ENCODE measurements around the gene FTCD. TPM values are rescaled to one million over a fixed set of nuclear protein-coding genes. Genes with fewer than 3 reads are reported as not detected.

FTCD gene
- polyA plus RNA-seq, 12 donors, result 0.13 to 2.8 (median 1.6) TPM; not detected in 2

DNA sequence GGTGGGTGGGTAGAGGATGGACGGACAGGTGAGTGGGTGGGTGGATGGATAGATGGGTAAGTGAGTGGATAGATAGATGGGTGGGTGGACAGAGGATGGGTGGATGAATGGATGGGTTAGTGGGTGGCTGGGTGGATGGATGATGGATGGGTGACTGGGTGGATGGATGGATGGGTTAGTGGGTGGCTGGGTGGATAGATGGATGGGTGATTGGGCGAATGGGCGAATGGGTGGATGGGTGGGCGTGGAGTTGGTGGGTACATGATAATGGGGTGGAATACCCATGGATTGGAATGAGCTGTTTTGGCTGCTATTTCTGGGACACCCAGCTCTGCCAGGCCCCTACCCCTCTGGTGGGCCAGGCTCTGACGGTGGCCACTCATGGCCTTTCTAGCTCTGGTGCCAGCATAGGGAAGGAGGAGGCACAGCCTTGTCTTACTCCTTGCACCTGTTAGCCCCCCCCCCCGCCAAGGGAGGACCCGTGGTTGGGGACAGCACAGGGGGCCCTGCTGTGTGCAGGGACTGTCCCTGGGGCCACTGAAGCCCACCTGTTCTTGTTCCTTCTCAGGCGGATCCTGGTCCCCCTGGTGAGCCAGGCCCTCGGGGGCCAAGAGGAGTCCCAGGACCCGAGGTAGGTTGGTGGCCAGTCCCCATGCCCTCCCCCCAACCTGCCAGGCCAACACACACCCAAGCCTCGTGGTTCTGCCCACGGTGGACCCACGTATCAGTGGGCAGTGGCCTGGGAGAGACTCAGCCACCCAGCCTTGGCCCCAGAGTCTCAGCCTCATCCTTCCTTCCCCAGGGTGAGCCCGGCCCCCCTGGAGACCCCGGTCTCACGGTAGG, 31.1 kb downstream of the FTCD start:
- no peak for DNase-seq

DNA sequence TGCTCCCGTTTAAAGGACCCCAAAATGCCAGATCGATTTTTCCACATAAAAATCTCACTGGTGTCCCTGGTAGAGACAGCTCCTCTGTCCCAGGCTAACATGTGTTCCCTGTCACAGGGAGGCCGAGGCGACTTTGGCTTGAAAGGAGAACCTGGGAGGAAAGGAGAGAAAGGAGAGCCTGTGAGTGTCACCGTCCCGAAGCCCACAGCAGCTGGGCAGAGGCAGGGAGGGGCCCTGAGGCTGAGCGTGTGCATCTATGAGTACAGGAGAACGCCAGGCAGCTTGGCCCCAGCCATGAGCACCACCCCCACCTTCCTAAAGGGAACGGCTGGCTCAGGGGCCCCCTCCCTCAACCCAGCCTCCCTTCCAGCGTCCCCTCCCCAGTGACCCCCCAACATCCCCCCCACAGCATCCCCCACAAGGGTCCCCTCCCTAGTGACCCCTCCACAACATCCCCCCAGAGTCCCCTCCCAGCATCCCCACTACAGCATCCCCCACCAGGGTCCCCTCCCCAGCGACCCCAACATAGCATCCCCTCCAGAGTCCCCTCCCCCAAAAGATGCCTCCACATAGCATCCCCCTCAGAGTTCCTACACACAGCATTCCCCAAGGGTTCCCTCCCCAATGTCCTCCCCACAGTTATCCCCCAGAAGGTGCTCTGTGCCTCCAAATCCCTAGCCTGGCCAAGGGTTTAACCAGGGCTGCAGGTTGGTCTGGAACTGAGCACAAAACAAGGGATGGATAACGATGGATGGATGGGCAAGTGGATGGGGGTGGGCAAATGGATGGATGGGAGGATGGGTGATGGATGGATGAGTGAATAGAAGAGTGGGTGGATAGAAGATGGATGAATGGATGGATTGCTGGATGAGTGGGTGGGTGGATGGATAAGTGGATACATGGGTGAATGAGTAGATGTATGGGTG, 32.4 kb downstream of the FTCD start:
- DNase-seq, result no peak

DNA sequence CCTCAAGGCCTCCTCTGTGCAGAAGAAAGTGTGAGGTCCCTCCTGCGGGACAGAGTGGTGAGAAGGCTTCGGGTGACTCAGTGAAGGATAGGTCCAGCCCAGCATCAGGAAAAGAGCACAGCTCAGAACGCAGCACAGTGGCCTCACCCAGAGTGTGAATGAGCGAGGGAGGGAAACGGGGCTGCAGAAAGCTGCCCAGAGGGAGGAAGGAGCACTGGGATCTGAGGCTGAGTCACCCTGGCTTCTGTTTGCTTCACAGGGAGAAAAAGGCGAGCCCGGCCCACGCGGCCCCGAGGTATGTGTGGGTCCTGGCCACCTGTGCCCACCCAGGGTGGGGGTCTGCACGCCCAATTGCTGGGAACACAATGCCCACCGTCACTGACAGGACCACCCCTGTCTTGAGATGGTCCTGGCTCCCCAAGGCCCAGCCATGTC, 33.1 kb downstream of the FTCD start:
- DNase-seq, result no peak

DNA sequence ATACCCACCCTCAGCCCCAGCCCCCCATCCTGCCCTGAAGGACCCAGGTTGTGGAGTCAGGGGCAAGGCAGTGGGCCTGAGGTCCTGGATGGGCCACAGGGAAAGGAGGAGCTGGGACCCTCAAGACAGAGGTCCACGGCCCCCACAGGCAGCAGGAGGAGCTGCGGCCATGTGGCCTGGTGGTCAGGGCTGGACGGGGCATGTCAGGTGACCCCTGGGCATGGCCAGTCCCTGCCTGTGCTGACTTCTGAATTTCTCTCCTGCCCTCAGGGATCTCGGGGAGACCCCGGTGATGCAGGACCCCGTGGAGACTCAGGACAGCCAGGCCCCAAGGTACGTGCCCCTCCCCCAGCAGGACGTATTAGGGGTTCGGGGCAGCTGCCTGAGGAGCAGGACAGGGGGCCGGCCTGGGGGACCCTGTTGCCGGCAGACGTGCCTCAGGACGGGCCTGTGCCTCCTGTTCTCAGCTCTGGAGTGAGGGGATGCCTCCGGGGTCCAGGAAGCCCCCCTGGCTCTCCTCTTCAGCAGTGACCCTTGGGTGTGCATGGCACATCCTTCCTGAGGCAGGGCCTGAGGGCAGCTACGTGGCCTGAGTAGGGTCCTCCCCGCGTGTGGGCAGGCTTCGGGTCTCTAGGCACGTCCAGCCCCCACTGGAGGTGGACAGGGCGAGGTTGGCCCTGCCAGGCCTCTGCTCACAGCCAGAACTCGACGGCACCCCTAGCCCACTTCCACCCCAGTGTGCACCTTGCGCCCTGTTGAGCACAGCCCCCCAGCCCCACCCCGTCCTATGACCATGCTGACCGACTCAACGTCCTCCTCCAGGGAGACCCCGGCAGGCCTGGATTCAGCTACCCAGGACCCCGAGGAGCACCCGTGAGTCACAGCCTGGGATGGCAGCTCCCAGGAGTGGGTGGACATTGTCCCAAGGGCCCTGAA, 33.8 kb downstream of the FTCD start:
- no peak for DNase-seq

DNA sequence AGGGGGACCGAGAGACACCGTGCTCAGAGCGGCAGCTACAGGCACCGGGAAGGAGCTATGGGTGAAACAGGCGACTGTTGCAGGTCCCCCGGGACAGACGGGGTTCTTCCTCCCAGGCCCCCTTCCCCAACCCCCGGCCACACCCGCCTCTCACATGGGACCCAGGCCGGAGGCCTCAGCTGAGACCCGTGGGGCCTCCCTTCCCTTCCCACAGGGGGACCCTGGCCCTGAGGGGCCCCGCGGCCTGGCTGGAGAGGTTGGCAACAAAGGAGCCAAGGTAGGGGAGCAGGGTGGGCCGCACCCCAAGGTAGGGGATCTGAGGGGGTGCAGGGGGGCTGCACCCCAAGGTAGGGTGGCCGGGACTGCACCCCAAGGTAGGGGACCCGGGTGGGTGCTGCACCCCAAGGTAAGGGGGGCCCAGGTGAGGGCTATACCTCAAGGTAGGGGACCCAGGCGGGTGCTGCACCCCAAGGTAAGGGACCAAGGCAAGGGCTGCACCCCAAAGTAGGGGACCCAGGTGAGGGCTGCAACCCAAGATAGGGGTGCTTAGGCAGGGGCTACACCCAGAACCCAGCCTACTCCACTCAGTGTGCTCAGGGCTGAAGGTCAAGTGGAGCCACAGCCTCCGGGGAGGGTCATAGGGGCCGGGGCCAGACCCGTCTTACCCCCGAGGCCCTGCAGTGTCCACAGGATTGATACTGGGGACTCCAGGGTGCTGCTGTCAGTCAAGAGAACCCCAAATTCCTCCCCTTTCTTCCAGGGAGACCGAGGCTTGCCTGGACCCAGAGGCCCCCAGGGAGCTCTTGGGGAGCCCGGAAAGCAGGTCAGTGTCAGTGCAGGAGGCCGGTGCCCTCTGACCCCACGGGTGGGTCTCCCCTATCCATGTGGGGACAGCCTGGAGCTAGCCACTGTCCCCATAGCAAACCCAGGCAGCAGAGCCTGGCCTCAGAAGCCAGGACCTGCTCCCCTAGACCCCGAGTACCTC, 34.8 kb downstream of the FTCD start:
- no peak for DNase-seq

DNA sequence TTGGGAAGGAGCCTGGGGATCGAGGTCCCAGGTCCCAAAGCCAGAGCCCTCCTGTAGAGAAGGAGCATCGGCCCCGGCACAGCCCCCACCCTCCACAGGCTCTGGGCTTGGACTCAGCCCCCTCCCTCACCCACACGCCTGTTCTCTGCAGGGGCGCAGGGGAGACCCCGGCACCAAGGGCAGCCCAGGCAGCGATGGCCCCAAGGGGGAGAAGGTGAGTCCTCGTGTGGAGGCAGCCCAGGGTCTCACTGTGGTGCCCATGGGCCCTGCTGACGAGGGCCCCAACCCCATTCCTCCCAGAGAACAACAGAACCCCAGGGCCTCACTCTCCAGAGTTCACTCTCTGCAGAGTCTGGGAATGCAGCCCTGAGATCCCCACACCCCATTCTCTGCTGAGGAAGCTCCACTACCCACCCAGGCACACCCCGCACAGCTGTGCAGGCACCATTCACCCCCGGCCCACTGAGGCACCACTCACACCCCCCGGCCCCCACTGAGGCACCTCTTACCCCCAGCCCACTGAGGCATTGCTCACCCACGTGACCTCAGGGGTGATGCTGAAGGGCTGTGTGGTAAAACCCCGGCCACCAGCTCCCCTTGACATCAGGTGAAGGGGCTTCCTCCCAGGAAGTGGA, 35.6 kb downstream of the FTCD start:
- DNase-seq, result no peak

DNA sequence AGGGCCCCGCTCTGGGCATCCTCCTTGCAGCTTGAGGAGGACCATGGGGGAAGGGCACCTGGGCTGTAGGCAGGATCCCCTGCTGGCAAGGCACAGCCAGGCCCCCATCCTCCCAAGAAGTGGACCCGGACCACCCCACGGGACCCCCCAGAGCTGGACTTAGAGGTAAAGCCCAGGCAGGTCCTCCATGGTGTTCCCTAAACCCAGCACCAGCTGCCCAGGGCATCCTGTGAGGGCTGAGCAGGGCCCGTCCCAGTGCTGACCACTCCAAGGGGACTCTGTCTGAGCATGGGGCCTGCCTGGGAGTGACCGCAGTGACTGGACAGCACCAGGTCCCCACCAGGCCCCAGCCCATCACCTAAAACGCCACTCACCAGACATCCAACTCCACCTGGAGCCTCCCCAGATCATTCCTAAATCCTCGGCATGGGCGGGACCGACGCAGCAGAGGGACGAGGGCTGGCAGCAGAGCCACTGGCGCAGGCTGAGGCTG, 36.2 kb downstream of the FTCD start:
- DNase-seq, result no peak

DNA sequence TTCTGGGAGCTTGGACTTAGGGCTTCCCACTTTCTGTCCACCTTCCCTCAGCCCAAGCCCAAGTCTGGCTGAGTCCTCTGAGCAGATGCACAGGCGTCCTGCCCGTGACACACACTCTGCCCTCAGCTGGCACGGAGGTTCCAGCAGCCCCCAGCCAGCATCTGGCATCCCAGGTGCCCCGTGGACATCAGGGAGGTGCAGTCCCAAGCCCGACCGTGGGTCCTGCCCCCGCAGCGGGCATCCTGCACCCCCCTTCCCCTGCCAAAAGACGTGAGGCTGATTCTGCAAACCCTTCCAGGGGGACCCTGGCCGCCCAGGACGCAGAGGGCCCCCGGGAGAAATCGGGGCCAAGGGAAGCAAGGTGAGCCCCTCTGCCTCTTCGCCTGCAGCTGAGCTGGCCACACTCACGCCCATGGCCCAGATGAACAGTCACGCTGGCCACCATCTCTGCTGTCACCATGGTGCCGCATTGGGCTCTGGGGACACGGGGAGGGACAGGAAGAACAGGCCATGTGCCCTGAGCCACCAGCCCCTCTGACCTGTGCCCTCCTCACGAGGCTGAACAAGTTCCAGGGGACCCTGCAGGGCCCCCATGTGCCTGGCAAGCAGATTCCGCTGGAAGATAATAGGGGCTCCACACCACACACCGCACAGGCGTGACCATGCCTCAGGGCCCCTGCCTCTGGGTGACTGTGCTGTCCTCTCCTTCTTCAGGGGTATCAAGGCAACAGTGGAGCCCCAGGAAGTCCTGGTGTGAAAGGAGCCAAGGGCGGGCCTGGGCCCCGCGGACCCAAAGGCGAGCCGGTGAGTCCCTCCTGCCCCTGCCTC, 36.8 kb downstream of the FTCD start:
- DNase-seq, result no peak

DNA sequence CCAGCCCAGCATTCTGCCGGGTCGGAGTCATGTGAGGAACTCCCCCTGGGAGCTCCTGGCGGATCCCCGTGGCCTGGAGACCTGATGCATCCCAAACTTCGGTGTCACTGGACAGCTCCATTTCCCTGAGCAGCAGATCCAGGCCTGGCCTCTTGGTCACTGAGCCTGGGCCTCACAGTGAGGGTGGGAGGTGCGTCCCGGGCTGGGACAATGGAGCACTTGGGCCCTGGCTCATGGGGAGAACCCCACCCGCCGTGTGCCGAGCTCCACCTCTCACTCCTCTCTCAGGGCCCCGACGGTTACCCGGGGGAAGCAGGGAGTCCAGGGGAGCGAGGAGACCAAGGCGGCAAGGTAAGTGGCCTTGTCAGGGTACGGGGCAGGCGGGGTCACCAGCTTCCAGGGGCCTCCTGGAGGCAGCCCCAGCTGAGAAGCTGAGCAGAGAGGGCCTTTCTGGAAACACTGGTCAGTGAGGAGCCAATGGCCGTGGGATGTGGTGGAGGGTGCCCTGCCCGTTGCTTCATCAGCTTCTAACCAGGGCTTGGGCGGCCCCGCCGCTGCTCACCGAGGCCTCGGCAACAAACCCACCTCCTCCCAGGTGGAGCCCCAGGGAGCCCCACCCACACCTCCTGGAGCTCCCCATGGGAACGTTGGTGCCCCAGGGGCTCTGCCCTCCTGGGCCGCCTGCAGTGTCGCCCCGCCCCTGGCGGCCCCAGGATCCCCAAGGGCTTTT, 37.6 kb downstream of the FTCD start:
- no peak for DNase-seq

DNA sequence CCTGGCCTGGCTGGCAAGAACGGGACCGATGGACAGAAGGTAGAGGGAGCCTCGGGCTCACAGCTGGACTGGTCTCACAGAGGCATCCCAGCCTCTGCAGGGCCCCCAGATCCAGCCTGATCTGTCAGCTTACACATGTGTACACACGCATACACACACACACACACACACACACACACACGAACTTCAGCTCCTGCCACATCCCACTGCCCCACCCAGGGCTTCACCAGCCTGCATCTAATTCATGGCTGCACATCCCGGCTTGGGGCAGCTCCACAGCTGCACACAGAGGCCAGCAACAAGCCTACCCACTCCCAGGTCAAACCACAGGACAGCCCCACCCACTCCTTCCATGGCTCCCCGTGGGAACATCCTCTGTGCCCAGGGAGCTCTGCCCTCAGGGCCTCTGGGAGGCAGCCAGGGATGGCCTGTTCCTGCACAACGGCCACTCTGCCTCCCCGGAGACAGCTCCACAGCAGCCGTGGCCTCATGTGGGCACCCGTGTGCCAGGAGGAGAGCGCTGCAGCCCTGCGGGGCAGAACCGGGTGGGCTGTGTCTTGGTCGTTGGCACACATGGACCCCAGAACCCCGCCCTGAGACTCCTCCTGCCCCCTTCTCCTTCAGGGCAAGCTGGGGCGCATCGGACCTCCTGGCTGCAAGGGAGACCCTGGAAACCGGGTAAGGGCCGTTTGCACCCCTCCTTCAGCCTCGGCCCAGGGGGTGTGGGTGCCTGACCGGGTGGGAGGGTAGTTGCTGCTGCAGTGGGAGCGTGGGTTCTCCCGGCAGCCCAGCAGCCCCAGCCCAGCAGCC, 38.4 kb downstream of the FTCD start:
- DNase-seq, result no peak

DNA sequence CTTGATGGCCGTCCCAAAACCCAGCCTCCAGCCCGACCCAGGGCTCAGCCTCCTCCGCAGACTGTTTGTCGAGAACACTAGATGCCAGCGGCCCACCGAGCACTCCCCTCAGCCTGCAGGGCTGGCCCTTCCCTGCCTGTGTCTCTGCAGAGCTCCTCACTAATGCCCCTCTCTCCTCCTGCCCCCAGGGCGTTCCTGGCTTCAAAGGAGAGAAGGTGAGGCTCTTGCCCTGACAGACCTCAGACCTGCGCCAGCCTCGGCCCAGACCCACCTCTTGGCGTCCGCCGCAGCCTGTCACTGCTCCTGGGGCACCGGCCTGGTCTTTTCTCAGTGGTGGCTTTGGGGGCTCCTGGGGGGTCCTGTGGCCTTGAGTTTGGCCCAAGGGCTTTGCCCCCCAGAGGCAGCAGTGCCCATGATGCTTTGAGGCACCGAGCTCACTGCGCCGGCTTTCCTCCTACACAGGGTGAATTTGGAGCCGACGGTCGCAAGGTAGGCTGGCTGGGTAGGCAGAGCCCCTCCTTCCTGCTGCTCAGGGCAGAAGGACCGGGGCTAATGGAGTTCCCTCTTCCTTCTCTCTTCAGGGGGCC, 39.1 kb downstream of the FTCD start:
- DNase-seq, result no peak

DNA sequence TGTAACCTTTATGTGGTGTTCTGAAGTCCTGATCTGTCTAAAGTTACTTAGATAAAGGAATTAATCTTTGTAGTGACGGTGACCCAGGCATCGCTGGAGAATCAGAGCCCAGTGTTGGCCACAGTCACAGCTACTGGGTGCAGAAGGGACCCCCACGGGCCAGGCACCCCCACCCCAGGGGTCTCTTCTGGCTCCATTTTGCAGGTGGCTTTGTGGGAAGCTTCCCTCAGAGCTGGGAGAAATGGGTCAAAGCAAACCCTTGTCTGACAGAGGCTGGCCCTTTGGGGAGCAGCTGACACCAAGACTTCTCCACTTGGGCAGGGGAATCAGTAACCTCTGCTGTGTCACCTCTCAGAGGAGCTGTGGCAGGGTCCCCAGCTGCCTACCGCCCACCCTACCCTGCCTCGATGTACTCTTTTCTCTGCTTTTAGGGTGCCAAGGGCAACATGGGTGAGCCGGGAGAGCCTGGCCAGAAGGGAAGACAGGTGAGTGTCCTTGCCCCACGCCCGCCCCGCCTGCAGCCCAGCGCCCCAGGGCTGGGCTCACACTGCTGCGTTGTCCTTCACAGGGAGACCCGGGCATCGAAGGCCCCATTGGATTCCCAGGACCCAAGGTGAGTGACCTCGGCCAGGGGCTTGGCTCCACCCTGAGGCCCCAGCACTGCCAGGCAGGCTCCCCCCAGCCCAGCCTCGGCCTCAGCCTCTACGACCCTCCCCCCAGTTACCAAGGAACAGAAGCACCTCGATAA, 39.8 kb downstream of the FTCD start:
- DNase-seq, result no peak

DNA sequence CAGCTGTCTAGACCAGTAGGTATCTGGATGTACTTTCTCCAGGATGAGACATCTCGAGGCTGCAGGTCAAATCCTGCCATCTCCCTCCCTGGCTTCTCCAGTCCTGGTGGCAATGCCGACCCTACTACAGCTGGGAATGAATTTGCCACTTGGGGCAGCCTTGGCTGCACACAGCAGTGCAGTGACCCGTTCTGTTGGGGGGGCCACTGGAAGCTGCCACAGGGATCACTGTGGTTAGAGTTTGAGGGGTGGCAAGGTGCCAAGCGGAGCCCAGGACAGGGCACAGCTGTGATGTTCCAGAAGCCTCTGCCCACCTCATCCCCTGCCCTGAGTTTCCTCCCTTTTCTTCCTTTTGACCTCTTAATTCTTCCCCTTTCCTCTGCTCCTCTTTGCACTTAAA, 40.4 kb downstream of the FTCD start:
- no peak for DNase-seq

DNA sequence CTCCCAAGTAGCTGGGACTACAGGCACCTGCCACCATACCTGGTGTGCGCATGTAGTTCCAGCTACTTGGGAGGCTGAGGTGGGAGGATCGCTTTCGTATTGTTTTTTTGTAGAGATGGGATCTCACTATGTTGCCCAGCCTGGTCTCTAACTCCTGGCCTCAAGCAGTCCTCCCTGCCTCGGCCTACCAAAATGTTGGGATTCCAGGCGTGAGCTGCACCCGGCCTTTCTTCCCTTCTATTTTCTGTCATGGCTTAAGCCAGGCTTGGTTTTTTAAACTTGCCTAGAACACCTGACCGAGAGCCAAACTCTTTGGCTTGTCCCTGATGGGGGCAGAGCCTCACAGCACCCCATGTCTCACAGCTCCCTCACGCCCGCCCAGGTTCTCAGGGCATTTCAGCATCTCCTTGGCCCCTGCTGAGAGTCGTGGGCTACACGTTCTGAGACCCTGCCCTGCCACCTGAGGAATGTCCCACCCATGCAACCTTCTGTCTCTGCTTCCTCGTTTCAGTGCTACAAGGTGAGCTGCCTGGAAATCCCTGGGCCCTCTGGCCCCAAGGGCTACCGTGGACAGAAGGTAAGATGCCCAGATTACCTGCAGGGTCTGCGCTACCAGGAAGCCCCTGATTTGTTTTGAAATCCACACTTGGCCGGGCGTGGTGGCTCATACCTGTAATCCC, 41.7 kb downstream of the FTCD start:
- no peak for DNase-seq

DNA sequence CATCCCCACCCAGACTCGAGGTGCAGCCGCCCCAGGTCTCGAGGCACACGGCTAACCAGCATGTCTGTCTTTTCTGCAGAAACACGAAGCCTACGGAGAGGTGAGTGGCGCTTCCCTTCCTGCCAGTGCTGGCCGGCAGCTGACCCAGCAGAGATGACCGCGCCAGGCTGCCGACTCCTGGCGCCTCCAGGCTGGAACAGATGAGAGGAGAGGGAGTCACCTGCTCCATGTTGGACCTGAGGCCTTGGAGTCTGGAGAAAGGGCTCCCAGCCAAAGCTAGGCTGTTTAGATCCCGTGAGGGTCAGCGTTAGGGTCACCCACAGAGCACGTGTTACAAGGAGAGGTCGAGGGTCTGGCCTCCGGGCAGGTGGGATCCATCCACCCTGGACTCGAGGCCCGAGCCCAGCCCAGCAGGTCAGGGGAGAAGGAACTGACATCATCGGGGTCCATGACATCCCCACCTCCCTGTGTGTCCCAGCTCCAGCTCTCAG, 42.6 kb downstream of the FTCD start:
- no peak for DNase-seq

Measured in muscle of arm (tissue), 12 donors.